ENCODE measurements around the gene ASB10. TPM values are rescaled to one million over a fixed set of nuclear protein-coding genes. Genes with fewer than 3 reads are reported as not detected.

ASB10 gene, protein sequence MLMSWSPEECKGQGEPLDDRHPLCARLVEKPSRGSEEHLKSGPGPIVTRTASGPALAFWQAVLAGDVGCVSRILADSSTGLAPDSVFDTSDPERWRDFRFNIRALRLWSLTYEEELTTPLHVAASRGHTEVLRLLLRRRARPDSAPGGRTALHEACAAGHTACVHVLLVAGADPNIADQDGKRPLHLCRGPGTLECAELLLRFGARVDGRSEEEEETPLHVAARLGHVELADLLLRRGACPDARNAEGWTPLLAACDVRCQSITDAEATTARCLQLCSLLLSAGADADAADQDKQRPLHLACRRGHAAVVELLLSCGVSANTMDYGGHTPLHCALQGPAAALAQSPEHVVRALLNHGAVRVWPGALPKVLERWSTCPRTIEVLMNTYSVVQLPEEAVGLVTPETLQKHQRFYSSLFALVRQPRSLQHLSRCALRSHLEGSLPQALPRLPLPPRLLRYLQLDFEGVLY
- total RNA-seq (2014; rRNA removed; shearing (Covaris generic)): not detected in 2 replicates
- polyA plus RNA-seq (2014; cell fraction: nucleus; rRNA removed): not detected in 2 replicates

DNA sequence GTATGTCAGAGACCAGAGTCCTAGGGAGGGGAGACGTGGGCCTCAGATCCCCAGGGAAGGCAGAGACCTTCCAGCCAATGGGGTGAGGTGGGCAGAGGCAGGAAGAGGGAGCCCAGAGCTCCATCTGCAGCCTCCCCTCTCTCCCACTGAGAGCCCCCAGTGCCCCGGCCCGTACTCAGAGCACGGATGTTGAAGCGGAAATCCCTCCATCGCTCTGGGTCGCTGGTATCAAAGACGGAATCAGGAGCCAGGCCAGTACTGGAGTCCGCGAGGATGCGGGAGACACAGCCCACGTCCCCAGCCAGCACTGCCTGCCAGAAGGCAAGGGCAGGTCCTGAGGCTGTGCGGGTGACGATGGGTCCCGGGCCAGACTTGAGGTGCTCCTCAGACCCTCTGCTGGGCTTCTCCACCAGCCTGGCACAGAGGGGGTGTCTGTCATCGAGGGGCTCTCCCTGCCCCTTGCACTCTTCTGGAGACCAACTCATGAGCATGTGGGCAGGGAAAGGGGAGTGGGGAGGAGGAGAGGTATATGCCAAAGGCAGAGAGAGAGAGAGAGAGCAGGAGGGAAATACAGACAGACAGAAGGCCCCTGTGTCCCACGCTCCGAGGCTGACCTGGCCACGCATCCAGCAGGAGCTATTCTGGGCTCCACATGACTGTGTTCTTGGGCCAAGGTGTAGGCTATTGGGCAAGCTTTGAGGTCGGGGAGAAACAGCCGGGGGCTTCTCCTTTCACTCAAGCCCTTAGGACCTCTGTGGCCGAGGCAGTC, at the start of gene ASB10:
TSS of gene ASB10 (minus strand) at position 611 of the 769 bp plus-strand sequence. CDS start at position 491, 120 bp downstream.
- DNase-seq (ENCODE audit: extremely low read depth, low read depth): no peak

DNA sequence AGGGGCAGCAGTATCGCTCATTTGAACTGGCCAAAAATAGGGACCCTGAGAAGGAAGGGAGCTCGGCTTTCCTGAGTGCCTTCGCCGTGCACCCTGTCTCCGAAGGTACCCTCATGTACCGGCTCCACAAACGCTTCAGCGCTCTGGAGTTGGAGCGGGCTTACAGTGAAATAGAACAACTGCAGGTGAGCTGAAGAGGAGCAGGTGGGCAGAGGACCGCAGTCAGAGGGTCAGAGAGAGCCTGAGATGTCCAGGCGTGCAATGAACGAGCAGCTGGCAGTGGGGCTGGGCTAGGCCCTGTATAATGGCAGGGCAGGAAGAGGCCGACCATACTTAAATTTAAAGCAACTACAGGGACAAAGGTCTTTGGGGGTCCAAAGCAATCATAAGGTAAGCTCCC, 49.4 kb upstream of the ASB10 start:
- no peak for DNase-seq (ENCODE audit: extremely low read depth, low read depth)

DNA sequence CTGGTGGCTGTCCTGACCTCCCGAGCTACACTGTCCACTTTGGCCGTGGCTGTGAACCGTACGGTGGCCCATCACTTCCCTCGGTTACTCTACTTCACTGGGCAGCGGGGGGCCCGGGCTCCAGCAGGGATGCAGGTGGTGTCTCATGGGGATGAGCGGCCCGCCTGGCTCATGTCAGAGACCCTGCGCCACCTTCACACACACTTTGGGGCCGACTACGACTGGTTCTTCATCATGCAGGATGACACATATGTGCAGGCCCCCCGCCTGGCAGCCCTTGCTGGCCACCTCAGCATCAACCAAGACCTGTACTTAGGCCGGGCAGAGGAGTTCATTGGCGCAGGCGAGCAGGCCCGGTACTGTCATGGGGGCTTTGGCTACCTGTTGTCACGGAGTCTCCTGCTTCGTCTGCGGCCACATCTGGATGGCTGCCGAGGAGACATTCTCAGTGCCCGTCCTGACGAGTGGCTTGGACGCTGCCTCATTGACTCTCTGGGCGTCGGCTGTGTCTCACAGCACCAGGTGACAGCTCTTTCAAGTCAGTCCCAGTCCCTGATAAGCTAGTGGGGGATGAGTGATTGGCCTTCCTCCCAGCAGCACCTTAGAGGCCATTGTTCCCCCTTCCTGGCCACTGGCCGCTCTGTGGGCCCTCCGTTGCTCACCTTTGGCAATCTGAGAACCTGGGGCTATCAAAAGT, 48.2 kb upstream of the ASB10 start:
- no peak for DNase-seq (ENCODE audit: extremely low read depth, low read depth)

DNA sequence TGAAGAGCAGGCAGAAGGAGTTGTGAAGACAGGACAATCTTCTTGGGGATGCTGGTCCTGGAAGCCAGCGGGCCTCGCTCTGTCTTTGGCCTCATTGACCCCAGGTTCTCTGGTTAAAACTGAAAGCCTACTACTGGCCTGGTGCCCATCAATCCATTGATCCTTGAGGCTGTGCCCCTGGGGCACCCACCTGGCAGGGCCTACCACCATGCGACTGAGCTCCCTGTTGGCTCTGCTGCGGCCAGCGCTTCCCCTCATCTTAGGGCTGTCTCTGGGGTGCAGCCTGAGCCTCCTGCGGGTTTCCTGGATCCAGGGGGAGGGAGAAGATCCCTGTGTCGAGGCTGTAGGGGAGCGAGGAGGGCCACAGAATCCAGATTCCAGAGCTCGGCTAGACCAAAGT, 46.8 kb upstream of the ASB10 start:
- no peak for DNase-seq (ENCODE audit: extremely low read depth, low read depth)

DNA sequence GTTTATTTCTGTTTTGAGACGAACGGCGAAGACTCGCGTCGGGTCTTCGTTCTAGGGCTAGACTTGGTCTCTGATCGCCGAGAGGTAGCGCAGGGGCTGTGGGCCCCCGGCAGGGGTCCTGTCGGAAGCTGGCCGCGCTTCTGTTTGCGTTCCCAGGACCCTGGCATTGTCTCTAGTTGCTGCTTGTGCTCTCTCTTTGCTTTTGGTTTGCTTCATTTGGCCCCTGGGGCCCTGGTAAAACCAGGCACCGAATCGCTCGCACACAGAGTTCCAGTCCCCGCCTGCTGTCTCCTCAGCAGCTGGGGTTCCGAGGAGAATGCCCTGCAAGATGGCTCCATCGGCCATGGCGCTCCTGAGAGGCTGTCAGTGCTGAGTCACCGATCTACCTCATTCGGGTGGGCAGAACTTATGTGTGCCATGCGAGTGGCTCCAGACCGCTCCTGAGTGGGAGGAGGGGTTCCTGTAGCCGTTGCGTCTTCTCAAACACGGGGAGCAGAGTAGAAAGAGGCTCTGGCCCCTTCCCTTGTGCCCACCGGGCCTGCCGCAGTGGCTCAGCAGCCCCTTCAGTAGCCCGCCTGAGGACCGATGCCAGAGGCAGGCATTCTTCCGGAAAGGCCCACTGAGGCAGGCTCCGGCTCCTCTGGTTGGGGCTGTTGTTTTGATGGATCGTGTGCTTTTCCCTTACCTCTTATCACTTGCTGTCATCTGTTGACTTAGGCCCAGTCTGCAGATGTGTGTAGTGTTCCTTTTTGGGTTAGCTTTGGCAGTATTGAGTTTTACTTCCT, 46.1 kb upstream of the ASB10 start:
- DNase-seq (ENCODE audit: extremely low read depth, low read depth): peak; percentile 63

DNA sequence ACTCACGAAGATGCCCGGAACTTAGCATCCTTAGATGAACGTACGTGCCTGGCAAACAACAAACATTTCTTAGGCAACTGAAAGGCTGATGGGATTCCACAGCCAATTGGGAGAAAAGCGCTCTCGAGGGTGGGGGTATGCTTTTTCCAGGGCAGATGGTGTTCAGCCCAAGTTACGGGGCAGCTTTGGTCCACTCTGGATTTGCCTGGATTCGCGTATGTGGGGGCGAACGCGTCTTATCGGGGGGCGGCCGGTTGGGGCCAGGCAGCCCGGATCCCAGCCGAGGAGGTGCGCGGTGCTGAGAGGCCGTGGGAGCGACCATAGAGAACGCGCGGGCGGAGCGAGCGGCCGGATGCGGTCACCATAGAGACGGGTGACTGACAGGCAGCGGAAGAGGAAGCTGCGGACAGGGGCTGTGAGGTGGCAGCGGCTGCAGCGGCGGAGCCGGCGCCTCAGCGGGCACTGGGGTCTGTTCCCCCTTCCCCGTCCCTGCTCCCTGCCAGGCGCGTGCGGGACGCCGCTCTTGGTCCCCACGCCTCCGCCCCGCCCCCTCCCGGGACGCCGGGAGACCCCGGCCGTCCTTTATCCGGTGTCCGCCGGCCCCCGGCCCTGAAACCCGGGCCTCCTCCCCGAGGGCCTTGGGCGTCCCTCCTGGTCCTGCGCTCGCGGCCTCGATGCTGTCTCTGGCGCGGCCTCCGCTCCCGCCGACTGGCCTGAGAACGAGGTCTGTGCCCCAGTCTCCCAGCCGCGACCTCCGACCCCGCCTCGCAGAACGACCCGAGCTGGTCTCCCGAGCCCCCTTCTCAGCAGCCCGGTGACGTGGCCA, 45.3 kb upstream of the ASB10 start, which contains the start of gene CHPF2:
TSS of gene CHPF2 (plus strand) at position 393 of the 826 bp plus-strand sequence. CDS start 1,529 bp downstream, outside the sequence.
- peak; percentile 83 for DNase-seq (ENCODE audit: extremely low read depth, low read depth)

DNA sequence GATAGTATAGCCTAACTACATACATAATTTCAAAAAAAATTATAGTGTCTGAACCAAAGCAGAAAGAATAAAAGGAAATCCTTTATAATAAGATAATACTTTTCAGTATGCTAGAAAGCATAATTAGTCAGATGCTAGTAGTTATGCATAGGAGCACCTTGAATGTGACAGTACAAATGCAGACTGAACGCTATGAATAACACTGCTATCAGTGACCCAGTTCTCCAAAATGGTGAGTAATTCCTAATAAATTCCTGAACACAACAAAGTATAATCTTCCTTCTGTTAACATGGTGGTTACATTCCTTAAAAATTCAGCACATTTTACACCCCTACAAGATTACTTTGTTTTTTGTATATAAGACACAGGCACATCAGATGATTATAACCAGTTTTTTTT, 44.0 kb upstream of the ASB10 start:
- no peak for DNase-seq (ENCODE audit: extremely low read depth, low read depth)

DNA sequence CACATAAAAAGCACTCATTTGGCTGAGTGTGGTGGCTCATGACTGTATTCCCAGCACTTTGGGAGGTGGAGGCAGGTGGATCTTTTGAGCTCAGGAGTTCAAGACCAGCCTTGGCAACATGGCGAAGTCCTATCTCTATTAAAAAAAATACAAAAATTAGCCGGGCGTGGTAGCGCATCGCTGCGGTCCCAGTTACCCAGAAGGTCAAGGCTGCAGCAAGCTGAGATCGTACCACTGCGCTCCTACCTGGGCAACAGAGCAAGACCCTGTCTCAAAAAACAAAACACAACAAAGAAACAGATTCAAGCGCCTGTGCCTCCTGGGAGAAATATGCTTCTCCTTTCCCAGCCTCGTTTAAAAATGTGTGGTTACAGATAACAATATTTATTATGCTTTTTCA, 42.2 kb upstream of the ASB10 start:
- DNase-seq (ENCODE audit: extremely low read depth, low read depth): no peak

DNA sequence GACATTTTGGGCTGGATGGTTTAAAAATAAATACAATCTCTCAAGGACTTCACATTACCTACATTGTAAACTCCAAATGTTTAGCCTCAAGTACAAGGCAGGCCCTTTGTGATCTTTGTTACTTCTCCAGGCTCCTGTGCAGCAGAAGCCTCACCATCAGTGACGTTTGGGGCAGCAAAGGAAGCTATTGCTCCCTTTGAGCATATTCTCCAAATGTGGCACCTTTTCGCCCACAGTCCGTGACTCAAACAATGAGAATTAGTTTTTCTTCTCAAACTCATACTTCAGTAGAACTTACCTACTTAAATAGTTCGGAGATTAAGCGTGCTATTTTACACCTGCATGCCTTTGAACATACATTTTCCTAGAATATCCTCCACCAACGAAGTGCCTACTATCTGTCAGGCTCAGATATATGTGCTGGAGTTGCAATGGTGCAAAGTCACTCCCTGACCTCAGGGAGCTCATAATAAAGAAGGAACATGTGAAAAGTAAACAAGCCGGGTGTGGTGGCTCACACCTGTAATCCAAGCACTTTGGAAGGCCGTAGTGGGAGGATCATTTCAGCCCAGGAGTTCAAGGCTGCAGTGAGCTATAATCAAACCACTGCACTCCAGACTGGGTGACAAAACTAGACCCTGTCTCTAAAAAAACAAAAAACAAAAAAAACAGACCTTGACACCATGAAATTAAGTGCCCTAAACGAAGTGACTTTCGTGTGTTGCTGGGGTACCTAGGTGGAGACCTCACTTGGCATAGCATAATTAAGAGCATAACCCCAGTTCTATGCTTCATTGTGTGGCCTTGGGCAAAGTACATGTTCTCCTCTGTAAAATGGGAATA, 41.2 kb upstream of the ASB10 start:
- no peak for DNase-seq (ENCODE audit: extremely low read depth, low read depth)

DNA sequence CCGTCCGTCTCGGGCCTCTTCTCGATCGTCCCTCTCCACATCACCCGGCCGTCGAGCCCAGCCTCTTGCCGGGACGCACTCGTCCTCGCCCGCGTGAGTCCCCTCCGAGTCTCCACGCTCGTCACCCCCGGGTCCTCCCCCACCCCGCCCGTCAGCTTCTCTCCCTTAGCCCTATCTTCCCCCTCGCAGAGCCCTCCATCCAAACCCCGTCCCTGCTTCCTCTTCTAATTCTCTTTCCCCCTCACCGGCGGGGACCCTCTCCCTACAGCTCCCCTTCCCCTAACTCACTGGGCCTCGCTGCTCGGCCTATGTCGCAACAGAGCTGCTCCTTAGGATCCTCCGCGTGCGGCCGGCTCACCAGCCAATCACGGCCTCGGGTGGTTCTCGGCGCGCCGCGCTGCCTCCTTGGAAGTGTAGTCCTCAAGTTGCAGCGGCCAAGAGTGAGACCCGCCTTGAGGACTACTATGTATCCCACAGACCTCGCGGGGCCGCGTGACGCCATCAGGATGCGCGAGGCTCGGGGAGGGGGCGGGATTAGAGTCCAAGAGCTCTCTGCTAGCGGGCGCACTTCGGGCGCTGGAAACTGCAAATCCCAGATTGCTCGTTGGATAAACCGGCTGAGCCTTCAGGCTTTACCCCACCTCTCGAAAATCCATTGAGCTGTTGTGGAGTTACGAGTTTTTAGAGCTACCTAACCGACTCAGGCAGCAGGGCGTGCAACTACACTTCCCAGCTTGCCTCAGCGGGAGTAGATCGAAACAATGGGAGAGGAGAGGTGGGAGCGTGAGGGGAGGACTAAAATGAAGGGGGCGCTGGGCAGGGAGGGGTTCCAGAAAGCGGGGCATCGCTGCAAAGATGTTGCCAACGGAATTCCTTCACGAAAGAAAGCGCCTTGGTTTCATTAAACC, 40.1 kb upstream of the ASB10 start, which contains the start of gene ABCF2:
TSS of gene ABCF2 (minus strand) at position 331 of the 908 bp plus-strand sequence. CDS start 747 bp downstream, outside the sequence.
- DNase-seq (ENCODE audit: extremely low read depth, low read depth): peak; percentile 98

DNA sequence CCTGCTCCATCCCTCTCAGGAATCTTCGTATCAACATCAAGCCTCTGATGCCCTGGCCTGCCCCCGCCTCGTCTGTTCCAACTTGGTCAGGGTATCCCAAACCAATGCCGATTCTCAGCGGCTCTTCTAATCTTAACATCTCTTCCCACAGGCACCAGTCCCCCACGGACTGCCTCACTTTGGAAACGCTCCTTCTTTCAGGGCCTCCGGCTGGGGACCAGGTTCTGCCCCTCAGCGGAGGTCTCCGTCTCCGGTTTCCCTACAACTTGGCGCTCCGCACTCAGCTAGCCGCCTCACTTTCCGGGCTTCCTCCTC, 39.5 kb upstream of the ASB10 start:
- no peak for DNase-seq (ENCODE audit: extremely low read depth, low read depth)

DNA sequence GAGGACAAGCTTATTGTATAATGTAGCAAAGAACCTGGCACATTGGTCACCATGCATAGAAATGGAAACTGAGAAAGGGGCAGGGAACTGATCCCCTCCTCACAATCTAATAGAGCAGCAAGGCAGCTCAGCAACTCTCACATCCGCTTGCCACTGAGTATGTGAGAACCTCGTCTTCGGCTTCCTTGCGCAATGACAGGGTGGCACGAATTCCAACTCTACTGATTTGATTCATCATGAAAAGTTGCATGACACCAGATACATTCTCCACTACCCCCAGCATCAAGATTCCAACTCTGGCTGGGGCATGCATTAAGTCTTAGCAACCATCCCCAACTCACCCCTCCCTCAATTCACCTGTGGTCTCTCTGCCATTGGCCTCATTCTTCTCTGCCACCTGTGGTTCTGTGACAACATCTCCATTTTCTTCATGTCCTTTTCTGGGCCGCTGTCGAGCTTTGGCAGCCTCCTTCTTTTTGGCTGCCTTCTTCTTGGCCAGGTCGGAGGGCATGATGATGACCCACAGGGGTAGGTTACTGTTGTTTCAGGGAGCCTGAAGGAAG, 39.0 kb upstream of the ASB10 start:
- peak; percentile 28 for DNase-seq (ENCODE audit: extremely low read depth, low read depth)

DNA sequence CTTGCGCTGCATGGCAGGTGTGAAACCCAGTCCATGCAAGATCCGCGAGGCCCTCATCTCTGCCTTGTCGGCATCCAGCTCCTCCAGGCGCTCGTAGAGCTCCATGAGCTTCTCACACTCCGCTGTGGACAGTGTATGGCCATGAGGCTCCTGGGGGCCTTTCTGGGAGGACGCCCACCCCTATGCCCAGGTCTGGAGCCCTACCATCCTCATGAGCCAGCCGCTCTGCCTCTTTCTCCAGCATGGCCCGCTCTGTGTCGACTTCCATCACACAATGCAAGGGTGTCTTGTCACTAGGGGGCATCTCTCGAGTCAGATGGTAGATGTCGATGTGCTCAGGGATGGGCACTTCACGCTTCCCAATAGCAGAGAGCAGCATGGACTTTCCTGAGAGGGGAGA, 36.7 kb upstream of the ASB10 start:
- no peak for DNase-seq (ENCODE audit: extremely low read depth, low read depth)

DNA sequence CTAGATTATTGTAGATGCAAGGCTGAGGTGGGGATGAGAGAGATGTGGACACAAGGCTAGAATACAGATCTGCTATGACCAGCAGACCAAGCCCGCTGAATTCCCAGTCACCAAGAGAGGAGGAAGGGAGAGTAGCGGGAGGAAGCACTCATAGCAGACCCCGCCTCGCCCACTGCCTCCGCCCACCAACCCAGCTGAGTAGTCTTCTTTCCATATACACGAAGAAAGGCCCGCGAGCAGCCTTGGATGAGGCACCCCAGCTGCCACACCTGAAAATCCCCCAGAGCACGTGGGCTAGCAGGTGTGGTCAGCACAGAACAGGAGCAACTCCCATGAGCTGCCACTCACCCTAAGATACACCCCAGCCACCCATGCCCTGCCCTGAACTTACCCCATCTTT, 31.1 kb upstream of the ASB10 start:
- DNase-seq (ENCODE audit: extremely low read depth, low read depth): no peak

DNA sequence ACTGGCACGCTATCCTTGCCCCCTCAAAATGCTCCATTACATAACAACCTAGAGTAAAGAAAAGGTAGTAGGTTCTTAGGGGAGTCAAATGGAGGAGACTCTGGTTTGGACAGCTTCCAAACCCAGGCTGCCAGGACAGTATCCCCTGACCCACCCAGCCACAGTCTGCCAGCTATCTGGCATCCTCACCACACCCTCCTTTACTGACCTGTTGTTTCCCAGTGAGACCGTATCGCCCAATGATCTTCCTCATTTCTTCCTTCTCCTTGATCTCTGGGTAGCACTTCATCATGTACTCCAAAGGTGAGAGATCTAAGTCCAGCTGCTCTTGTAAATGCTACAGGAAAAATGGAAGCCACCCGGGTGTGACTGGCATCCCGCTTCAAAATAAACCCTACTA, 28.3 kb upstream of the ASB10 start:
- DNase-seq (ENCODE audit: extremely low read depth, low read depth): no peak

DNA sequence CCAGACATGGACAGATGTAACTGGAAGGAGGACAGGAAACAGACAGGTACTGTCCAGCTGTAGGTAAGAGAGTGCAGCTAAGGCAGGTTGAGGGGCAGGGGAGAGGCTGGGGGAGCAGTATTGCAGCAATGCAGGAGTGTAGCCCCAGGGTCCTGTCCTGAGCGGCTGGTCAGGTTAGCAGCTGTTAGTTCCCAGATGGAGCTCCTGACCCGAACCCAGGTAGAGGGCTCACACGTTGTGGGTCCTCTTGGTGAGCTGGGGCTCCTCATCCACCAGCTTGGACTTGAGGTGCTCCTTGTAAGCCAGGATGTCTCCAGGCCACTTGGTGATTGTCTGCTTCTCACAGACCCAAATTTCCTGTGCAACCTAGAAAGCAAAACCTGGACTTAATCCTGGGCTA, 26.8 kb upstream of the ASB10 start:
- no peak for DNase-seq (ENCODE audit: extremely low read depth, low read depth)

DNA sequence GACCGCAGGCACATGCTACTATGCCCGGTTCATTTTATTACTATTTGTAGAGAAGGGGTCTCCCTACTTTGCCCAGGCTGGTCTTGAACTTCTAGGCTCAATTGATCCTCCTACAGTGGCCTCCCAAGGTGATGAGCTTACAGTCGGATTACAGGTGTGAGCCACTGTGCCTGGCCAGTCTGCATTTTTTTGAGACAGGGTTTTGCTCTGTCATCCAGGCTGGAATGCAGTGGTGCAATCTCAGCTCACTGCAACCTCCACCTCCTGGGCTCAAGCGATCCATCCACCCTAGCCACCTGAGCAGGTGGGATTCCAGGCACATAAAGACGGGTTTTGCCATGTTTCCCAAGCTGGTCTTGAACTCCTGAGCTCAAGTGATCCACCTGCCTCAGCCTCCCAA, 25.6 kb upstream of the ASB10 start:
- no peak for DNase-seq (ENCODE audit: extremely low read depth, low read depth)
